GM23338 (cell line): ENCODE results near the gene PRMT7. TPM values are rescaled to one million over a fixed set of nuclear protein-coding genes. Genes with fewer than 3 reads are reported as not detected.

Experiments
- ATAC-seq: fragments of 200-7000 bp; cut with Tn5 transposase; 3 replicates; pipeline ENCODE4 v1.9.1; 2020
- DNase-seq: peaks from one replicate; pipeline ENCODE4 v3.0.0-alpha.2; 2015; ENCODE audit warnings: low spot score
- H2AFZ ChIP-seq: fragments of 200-600 bp; sonication (generic); 2 replicates; pipeline ENCODE4 v1.8.0; 2016; ENCODE audit warnings: antibody characterized with exemption, mild to moderate bottlenecking, moderate library complexity
- H3F3A ChIP-seq: fragments of 200-600 bp; sonication (generic); replicated peaks from 2 replicates; pipeline ENCODE4 v1.8.0; 2017; ENCODE audit warnings: antibody characterized with exemption, mixed run types, low read depth
- H3K27ac ChIP-seq: fragments of 200-600 bp; sonication (generic); 2 replicates; pipeline ENCODE4 v1.6.1; 2016; ENCODE audit warnings: low read depth
- H3K27me3 ChIP-seq: fragments of 200-600 bp; sonication (generic); 2 replicates; pipeline ENCODE4 v1.8.0; 2016; ENCODE audit warnings: mild to moderate bottlenecking, mixed run types, moderate library complexity; ENCODE audit not compliant: insufficient read depth
- H3K36me3 ChIP-seq: fragments of 200-600 bp; sonication (generic); 2 replicates; pipeline ENCODE4 v1.8.0; 2016; ENCODE audit warnings: mild to moderate bottlenecking; ENCODE audit not compliant: insufficient read depth
- H3K4me1 ChIP-seq: fragments of 200-600 bp; sonication (generic); 2 replicates; pipeline ENCODE4 v1.8.0; 2016; ENCODE audit warnings: mild to moderate bottlenecking, moderate library complexity; ENCODE audit not compliant: insufficient read depth
- H3K4me2 ChIP-seq: fragments of 200-600 bp; sonication (generic); 2 replicates; pipeline ENCODE4 v1.7.1; 2017; ENCODE audit warnings: mixed run types
- H3K4me3 ChIP-seq: fragments of 200-600 bp; sonication (generic); 2 replicates; pipeline ENCODE4 v1.6.1; 2016; ENCODE audit warnings: mixed run types
- H3K79me2 ChIP-seq: fragments of 200-600 bp; sonication (generic); replicated peaks from 2 replicates; pipeline ENCODE4 v1.8.0; 2017; ENCODE audit warnings: mild to moderate bottlenecking; ENCODE audit not compliant: insufficient read depth
- H3K9me2 ChIP-seq: fragments of 200-600 bp; sonication (generic); 2 replicates; pipeline ENCODE4 v1.8.0; 2017; ENCODE audit not compliant: insufficient read depth
- H4K20me1 ChIP-seq: fragments of 200-600 bp; sonication (generic); replicated peaks from 2 replicates; pipeline ENCODE4 v1.8.0; 2017; ENCODE audit warnings: mild to moderate bottlenecking; ENCODE audit not compliant: insufficient read depth
- H3K27ac Mint-ChIP-seq: 2 replicates; pipeline ENCODE4 v1.8.0; 2020; ENCODE audit warnings: inconsistent platforms, mild to moderate bottlenecking, moderate library complexity, mixed read lengths
- H3K27me3 Mint-ChIP-seq: 3 replicates; pipeline ENCODE4 v1.8.0; 2022; ENCODE audit warnings: low read depth, mild to moderate bottlenecking, moderate library complexity, mixed read lengths, inconsistent platforms; ENCODE audit not compliant: insufficient read depth, poor library complexity
- H3K36me3 Mint-ChIP-seq: 3 replicates; pipeline ENCODE4 v1.8.0; 2021; ENCODE audit warnings: low read depth, mild to moderate bottlenecking, inconsistent platforms, moderate library complexity, mixed read lengths
- H3K4me1 Mint-ChIP-seq: 3 replicates; pipeline ENCODE4 v1.8.0; 2020; ENCODE audit warnings: mild to moderate bottlenecking, inconsistent platforms, mixed read lengths
- H3K4me3 Mint-ChIP-seq: 3 replicates; pipeline ENCODE4 v1.8.0; 2021; ENCODE audit warnings: moderate library complexity, mild to moderate bottlenecking, inconsistent platforms, mixed read lengths
- H3K9me3 Mint-ChIP-seq: 3 replicates; pipeline ENCODE4 v1.8.0; 2020; ENCODE audit warnings: moderate library complexity, mild to moderate bottlenecking, inconsistent platforms, mixed read lengths
- CREB1 ChIP-seq: fragments of 250-450 bp; sonication (Bioruptor Pico); IDR thresholded peaks from 2 replicates; pipeline ENCODE4 v1.5.0; 2020; ENCODE audit warnings: low read depth, mild to moderate bottlenecking, moderate library complexity
- CTCF ChIP-seq, 2 experiments: fragments of 200-600 bp in 1 of 2; sonication (generic) in 1 of 2; conservative IDR thresholded peaks; 2 replicates each; pipeline versions ENCODE4 v1.5.1 to v1.6.1; 2016 to 2017; ENCODE audit warnings: antibody characterized with exemption in 2 of 2, low read depth in 2 of 2, mild to moderate bottlenecking in 2 of 2, moderate library complexity in 1 of 2
- ETS1 ChIP-seq: IDR thresholded peaks from 2 replicates; pipeline ENCODE4 v1.6.1; 2016; ENCODE audit warnings: antibody characterized with exemption
- EZH2 ChIP-seq: fragments of 200-600 bp; sonication (generic); IDR thresholded peaks from one replicate; pipeline ENCODE4 v1.8.0; 2017; ENCODE audit warnings: antibody characterized with exemption, mild to moderate bottlenecking, low read depth; ENCODE audit not compliant: unreplicated experiment
- EZH2phosphoT487 ChIP-seq: fragments of 200-600 bp; sonication (generic); IDR thresholded peaks from one replicate; pipeline ENCODE4 v1.8.1; 2018; ENCODE audit warnings: antibody characterized with exemption; ENCODE audit not compliant: unreplicated experiment
- JUNB ChIP-seq: IDR thresholded peaks from one replicate; pipeline ENCODE4 v1.6.1; 2016; ENCODE audit warnings: antibody characterized with exemption; ENCODE audit not compliant: unreplicated experiment
- NANOG ChIP-seq: IDR thresholded peaks from 2 replicates; pipeline ENCODE4 v1.6.1; 2016; ENCODE audit warnings: antibody characterized with exemption, borderline replicate concordance
- POLR2AphosphoS5 ChIP-seq: IDR thresholded peaks from 2 replicates; pipeline ENCODE4 v1.6.1; 2016; ENCODE audit warnings: antibody characterized with exemption, low read depth
- REST ChIP-seq: IDR thresholded peaks from one replicate; pipeline ENCODE4 v1.6.1; 2018; ENCODE audit warnings: antibody characterized with exemption; ENCODE audit not compliant: unreplicated experiment
- STAT1 ChIP-seq: IDR thresholded peaks from one replicate; pipeline ENCODE4 v1.6.1; 2016; ENCODE audit warnings: antibody characterized with exemption; ENCODE audit not compliant: unreplicated experiment
- ZNF114 ChIP-seq: fragments of 250-450 bp; sonication (Bioruptor Pico); IDR thresholded peaks from 2 replicates; pipeline ENCODE4 v1.5.0; 2020; ENCODE audit warnings: mild to moderate bottlenecking, moderate library complexity
- ZNF331 ChIP-seq: fragments of 250-450 bp; sonication (Bioruptor Pico); IDR thresholded peaks from 2 replicates; pipeline ENCODE4 v1.5.0; 2020; ENCODE audit warnings: low read depth, mild to moderate bottlenecking, moderate library complexity
- ZNF462 ChIP-seq: fragments of 250-450 bp; sonication (Bioruptor Pico); IDR thresholded peaks from 2 replicates; pipeline ENCODE4 v1.5.0; 2020; ENCODE audit warnings: mild to moderate bottlenecking, moderate library complexity
- polyA plus RNA-seq: library from polyadenylated mRNA; unstranded; fragments of >200 nt; fragmentation: Nextera tagmentation; extraction: Ambion mirVana; gene quantifications from 2 replicates; pipeline ENCODE4 v1.2.1, GENCODE V29; 2016
- total RNA-seq: library from RNA; depleted of rRNA; stranded (reverse); fragments of >200 nt; shearing (Covaris generic); gene quantifications from 2 replicates; pipeline ENCODE4 v1.2.3, GENCODE V29; 2014

PRMT7 gene
- total and polyA plus RNA-seq, 2 experiments from 2014 or later = 20.2 to 65.3 TPM

GRCh38 chr16:68388124-68388523 is 77.3 kb downstream of the PRMT7 start:
- Mint-ChIP-seq H3K9me3 (no peaks in the 10 kb centered on the region), H3K27me3 (peaks cover 10% of the 10 kb centered on the region), H3K4me3 (no peak overlapping the region), H3K27ac (no peak overlapping the region), H3K4me1 (peaks cover 51% of the 10 kb centered on the region), H3K36me3 (no peaks in the 10 kb centered on the region)
- no peak overlapping the region for H3K4me3 ChIP-seq
- no peak overlapping the region for H3K4me2 ChIP-seq
- H3K27me3 ChIP-seq = no peaks in the 10 kb centered on the region
- H3K9me2 ChIP-seq = peaks cover 3% of the 10 kb centered on the region; the same call in 1 of the 2 replicates
- peaks cover 38% of the 10 kb centered on the region for H3K4me1 ChIP-seq
- no peak for DNase-seq
- TF ChIP-seq CTCF (conservative IDR thresholded peaks at IDR 0.05; ENCODE audit: low read depth in 2 of 2) = no peak
- TF ChIP-seq EZH2phosphoT487 = no peak
- no peak for TF ChIP-seq ZNF331
- TF ChIP-seq EZH2 = no peak
- no peak for TF ChIP-seq ETS1
- no peak for TF ChIP-seq ZNF114 (CRISPR knock-in tag)
- no peak for TF ChIP-seq NANOG
- no peak for TF ChIP-seq POLR2AphosphoS5
- TF ChIP-seq STAT1 = no peak
- TF ChIP-seq ZNF462 = no peak
- no peak for TF ChIP-seq CREB1 (CRISPR knock-in tag)
- no peak for TF ChIP-seq REST
- no peak for TF ChIP-seq JUNB
- H2AFZ ChIP-seq = peak overlapping the region; percentile 63; the same call in 1 of the 2 replicates
- no peaks in the 10 kb centered on the region for H3K36me3 ChIP-seq
- H3K79me2 ChIP-seq = no peaks in the 10 kb centered on the region
- no peak overlapping the region for H3K27ac ChIP-seq
- no peaks in the 10 kb centered on the region for H4K20me1 ChIP-seq
- no peaks in the 10 kb centered on the region for H3F3A ChIP-seq
- ATAC-seq = no peak
